Limb (tissue), 2 donors: Measurements from ENCODE around the gene SLC22A4.
A peak's percentile ranks its signal among the peaks of the same experiment; 100 is the strongest.

Experiments
- DNase-seq, 2 donors: peaks; one replicate each; pipeline ENCODE4 v3.0.0-alpha.2; 2016; ENCODE audit errors: extremely low spot score in 2 of 2

The SLC22A4 gene

GRCh38 chr5:132262882-132263547, 31.2 kb upstream of the SLC22A4 start:
- DNase-seq: no peak

- no peak for DNase-seq
These were observed 30.5 kb upstream of the SLC22A4 start for GRCh38 chr5:132263548-132264261.

- no peak for DNase-seq
These were observed 29.5 kb upstream of the SLC22A4 start for GRCh38 chr5:132264546-132265335.

DNA sequence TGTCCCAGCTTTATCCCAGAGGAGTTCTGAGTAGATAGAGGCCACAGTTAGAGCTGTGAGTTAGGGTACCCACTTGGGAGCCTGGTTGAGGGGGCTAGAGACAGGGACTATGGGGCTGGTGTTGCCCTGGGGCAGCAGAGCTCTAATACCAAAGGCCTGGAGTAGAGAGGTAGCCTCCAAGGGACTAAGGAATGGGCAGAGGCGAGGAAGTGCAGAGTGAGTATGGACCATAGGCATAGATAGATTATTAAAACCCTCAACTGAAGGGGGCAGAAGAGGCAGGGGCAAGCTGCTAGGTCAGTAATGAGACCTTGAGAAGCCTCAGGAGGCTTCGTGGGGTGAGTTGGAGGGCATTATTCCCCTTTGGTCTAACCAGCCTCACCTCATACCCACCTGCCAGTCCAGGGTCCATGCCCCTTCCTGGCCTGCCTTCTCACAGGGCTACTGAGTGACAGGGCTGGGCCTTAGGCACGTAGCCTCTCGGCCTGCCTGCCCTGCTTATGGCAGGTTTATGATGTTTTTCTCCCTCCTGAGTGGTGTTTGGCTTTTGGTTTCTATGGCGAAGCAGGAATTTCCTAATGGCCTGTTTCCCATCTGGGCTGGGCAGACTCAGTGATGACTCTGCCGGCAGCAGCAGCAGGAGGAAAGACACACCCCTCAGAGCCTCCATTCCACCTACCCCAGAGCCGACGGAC, 28.7 kb upstream of the SLC22A4 start:
- peak; percentile 79 to 89 for DNase-seq

DNA sequence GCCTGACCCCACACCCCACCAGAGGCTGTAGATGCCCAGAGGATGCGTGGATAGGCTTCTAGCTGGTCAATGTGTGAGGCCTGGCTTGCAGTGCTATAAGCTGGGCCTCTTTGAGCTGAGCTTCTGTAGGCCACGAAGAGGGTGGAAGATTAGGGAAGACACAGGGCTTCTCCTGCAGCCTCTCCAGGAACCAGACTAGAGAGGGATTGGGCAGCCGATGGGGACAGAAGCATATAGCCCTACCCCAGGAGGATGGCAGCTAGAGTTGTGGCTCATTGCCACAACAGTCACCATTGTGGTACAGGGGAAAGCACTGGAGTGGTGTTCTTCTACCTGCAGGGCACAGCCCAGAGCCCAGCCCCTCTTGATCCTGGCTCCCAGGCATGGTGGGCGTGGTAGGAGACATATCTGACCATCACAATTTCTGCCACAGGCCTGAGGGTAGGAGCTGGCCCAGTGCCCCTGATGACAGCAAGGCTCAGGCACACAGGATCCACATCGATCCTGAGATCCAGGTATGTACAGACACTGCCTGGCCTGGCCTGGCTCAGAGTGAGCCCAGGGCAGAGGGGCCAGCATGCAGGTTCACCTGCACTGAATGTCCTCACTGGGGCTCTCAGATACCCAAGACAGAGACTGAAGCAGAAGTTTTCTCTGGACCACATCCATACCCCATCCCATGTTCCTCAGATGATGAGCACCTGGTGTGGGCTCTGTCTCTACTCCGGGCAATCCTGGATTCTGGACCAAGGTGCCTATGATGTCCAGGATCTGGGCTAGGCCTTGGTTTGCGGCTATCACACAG, 28.0 kb upstream of the SLC22A4 start:
- DNase-seq: peak in 1 of 2 donors; percentile 32

DNA sequence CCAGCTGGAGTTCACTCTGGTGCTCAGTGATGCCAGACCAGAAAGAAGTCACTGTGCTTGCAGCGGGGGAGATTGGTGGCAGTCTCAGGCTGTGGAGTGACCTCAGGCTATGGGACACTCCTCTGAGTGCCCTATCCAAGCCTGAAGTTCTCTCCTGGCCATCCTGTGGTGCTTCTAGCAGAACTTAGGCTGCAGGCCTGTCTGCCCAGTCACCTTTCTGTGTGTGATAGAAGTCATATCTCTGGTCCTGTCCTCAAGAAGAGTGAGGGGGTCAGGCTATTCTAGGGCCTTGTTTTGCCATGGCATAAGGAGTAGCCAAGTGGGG, 27.4 kb upstream of the SLC22A4 start:
- DNase-seq: no peak

- no peak for DNase-seq
These were observed 26.9 kb upstream of the SLC22A4 start for GRCh38 chr5:132267166-132267739.

- DNase-seq: peak in 1 of 2 donors; percentile 59
These were observed 26.0 kb upstream of the SLC22A4 start for GRCh38 chr5:132267931-132268768.

DNA sequence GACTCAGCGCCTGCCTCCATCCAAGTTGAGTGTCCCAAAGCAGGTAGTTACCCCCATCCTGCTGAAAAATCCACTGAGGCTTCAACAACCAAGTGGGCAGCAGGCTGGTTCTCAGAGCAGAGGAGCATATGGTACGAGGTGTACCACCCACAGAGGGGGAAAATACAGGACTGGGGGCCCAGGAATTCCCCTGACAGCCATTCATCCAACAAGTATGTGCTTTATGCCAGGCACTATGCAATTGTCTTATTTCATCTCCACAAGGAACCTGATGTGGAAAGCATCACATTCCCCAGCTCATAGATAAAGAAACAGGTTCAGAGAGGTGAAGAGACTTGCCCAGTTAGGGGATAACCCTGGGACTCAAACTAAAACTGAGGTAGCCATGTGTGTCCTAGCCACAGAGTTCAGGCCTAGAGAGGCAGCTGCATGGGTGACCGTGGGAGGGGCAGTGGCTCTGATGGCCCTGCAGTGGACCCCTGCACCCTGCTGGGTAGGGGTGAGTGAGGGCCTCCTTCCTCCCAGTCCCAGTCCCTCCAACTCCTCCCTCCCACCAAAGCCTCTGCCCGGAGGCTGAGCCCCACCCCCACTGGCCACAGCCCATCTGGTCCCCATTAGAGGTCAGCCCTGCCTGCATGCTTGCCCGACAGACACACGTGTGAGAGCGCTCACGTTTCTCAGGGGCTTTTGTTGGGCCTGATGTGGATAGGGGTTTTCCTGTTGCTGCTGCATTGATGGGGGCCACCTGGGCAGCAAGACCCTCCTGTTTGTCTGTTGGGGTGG, 25.2 kb upstream of the SLC22A4 start:
- peak in 1 of 2 donors; percentile 65 for DNase-seq

- DNase-seq: peak in 1 of 2 donors; percentile 18
These were observed 24.4 kb upstream of the SLC22A4 start for GRCh38 chr5:132269635-132270334.

DNA sequence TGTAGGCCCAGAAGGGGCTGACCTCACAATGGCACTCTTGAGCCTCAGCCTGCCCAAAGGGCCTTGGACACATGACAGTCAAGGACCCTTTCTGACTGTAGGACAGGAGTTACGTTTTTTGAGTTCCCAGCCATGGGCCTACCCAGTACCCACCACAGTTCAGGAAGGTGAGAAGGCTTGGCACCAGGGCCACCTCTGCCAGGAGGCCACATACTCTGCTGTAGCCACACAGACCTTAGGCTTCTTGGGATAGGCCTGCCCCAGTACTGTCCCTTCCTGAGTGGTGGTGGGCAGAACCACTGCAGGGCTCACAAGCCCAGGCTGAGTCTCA, 23.9 kb upstream of the SLC22A4 start:
- DNase-seq: no peak

- DNase-seq: peak in 1 of 2 donors; percentile 62
These were observed 23.5 kb upstream of the SLC22A4 start for GRCh38 chr5:132270706-132271105.

GRCh38 chr5:132271251-132272246, 22.6 kb upstream of the SLC22A4 start:
- DNase-seq: peak in 1 of 2 donors; percentile 30

DNA sequence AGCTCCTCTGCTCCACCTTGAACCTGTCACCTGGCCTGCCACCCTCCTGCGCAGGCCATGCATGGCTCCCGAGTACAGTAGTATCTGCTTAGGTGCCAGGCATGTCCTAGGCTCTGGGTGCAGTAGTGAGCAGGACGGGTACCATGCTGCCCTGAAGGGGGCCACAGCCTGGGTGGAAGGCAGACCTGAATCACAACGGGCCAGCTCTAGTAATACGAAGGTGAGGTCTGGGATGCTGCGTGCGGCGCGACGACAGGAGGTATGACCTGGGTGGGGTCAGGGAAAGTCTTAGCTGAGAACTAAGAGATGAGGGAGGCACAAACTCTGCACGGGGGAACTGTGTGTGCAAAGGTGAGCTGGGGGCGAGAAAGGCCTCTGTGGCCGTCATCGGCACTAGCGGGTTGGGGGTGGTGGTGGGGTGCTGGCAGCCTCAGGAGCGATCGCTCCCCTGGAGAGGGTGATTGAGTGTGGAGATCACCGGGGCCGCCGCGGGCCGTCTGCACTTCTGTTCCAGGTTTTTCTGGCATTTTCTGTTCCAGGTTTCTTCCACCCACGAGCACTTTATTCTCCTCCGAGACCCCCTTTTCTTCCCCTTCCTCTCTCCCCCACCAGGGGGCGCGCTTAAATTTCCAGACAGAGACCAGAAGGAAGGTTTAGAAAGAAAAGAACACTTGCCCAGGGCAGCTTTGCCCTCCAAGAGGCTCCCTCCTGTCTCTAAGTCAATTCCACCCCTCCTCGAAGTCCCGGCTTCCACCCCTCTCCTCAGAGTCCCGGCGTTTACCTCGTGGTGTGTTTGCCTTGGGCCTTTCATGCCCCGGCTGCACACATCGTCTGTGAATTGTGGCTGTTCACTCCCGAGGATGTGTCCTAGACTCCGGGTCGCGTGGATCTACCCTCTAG, 21.6 kb upstream of the SLC22A4 start:
- DNase-seq: peak; percentile 70 to 84

- peak in 1 of 2 donors; percentile 7 for DNase-seq
These were observed 20.6 kb upstream of the SLC22A4 start for GRCh38 chr5:132273631-132274030.
